Testis (tissue), 3 donors: ENCODE measurements around the gene HOXC4. TPM values are rescaled to one million over a fixed set of nuclear protein-coding genes. Genes with fewer than 3 reads are reported as not detected.

Experiments
- DNase-seq: peaks from one replicate; pipeline ENCODE4 v3.0.0-alpha.2; 2019
- H3K27ac ChIP-seq, 2 donors: fragments of 200-600 bp; sonication (generic); one replicate each; pipeline ENCODE4 v1.5.1; 2019
- H3K27me3 ChIP-seq: fragments of 200-600 bp; sonication (generic); one replicate; pipeline ENCODE4 v1.5.1; 2019
- H3K36me3 ChIP-seq: fragments of 200-600 bp; sonication (generic); one replicate; pipeline ENCODE4 v1.5.1; 2017; ENCODE audit warnings: low read depth; ENCODE audit errors: missing control alignments
- H3K4me1 ChIP-seq: fragments of 200-600 bp; sonication (generic); one replicate; pipeline ENCODE4 v1.5.1; 2019
- H3K4me3 ChIP-seq, 2 donors: fragments of 200-600 bp; sonication (generic); one replicate each; pipeline ENCODE4 v1.5.1; 2017 to 2019
- H3K9me3 ChIP-seq: fragments of 200-600 bp; sonication (generic); one replicate; pipeline ENCODE4 v1.5.1; 2017
- CTCF ChIP-seq, 3 experiments: fragments of 450-650 bp in 2 of 3; fragments of 200-600 bp in 1 of 3; sonication (generic) in 1 of 3; IDR thresholded peaks; one replicate each; pipeline ENCODE4 v1.5.1; 2016 to 2019; ENCODE audit warnings: antibody characterized with exemption in 3 of 3, mild to moderate bottlenecking in 2 of 3, moderate library complexity in 1 of 3
- POLR2A ChIP-seq: fragments of 450-650 bp; IDR thresholded peaks from one replicate; pipeline ENCODE4 v1.6.1; 2017; ENCODE audit warnings: antibody characterized with exemption, mild to moderate bottlenecking, moderate library complexity
- WGBS, 2 donors: methylation state at CpG; one replicate each; pipeline ENCODE4 v1.1.5; 2018; 5-methylcytosine and 5-hydroxymethylcytosine counted together
- intact Hi-C: fragments of 100-400 bp; cut with DNase I; formaldehyde crosslinking; loops from one replicate; pipeline ENCODE4 v1.15.1; 2023; ENCODE audit warnings: low total_unique reads
- polyA plus RNA-seq: library from polyadenylated mRNA; stranded (reverse); fragments of 350-450 nt; fragmentation: Illumina TruSeq; extraction: RNeasy Lipid Tissue Mini Kit (QIAGEN cat#74804); gene quantifications from one replicate; pipeline ENCODE4 v1.2.3, GENCODE V29; 2014; ENCODE audit warnings: low read depth, low replicate concordance; ENCODE audit not compliant: insufficient read depth
- total RNA-seq, 2 donors: library from RNA; depleted of rRNA; stranded (reverse); fragments of >200 nt; gene quantifications; one replicate each; pipeline ENCODE4 v1.2.3, GENCODE V29; 2016

The HOXC4 gene
- total and polyA plus RNA-seq, 3 donors from 2014 or later = 3.0 to 4.3 (median 3.1) TPM

GRCh38 chr12:54059668-54060067 lies 6.0 kb downstream of the HOXC4 start:
- no peaks in the 10 kb centered on the region for H3K27me3 ChIP-seq
- no peaks in the 10 kb centered on the region for H3K9me3 ChIP-seq
- H3K4me3 ChIP-seq = no peak overlapping the region
- 31 to 62% methylated on average over 7 of the region's 7 CpGs for WGBS, 2 donors
- DNase-seq = no peak
- H3K27ac ChIP-seq = no peak overlapping the region
- H3K4me1 ChIP-seq = no peaks in the 10 kb centered on the region
- H3K36me3 ChIP-seq = no peaks in the 10 kb centered on the region
- TF ChIP-seq POLR2A (no peak), CTCF (IDR thresholded peaks at IDR 0.05) (no peak)
- intact Hi-C loops = no loop called here

- Histone ChIP-seq H3K27ac (no peak overlapping the region), H3K27me3 (no peaks in the 10 kb centered on the region), H3K4me1 (no peaks in the 10 kb centered on the region), H3K36me3 (no peaks in the 10 kb centered on the region), H3K4me3 (no peak overlapping the region), H3K9me3 (no peaks in the 10 kb centered on the region)
- WGBS, 2 donors = 54 to 65% methylated on average over 37 to 38 of the region's 38 CpGs
- no peak for DNase-seq
- TF ChIP-seq CTCF (IDR thresholded peaks at IDR 0.05) (no peak), POLR2A (no peak)
- intact Hi-C loops = no loop called here
Observed at GRCh38 chr12:54060174-54060974, 6.7 kb downstream of the HOXC4 start.

- H3K27me3 ChIP-seq = no peaks in the 10 kb centered on the region
- no peaks in the 10 kb centered on the region for H3K36me3 ChIP-seq
- no peak overlapping the region for H3K4me3 ChIP-seq
- no peak overlapping the region for H3K27ac ChIP-seq
- DNase-seq = no peak
- H3K9me3 ChIP-seq = no peaks in the 10 kb centered on the region
- TF ChIP-seq CTCF (IDR thresholded peaks at IDR 0.05) = no peak
- TF ChIP-seq POLR2A = no peak
- no peaks in the 10 kb centered on the region for H3K4me1 ChIP-seq
- intact Hi-C loops = no loop called here
- 70 to 71% methylated on average over 7 of the region's 7 CpGs for WGBS, 2 donors
Observed at GRCh38 chr12:54060975-54061778, 7.5 kb downstream of the HOXC4 start.

- Histone ChIP-seq H3K4me1 (no peaks in the 10 kb centered on the region), H3K27ac (no peak overlapping the region), H3K27me3 (no peaks in the 10 kb centered on the region), H3K4me3 (no peak overlapping the region), H3K9me3 (no peaks in the 10 kb centered on the region), H3K36me3 (no peaks in the 10 kb centered on the region)
- DNase-seq = no peak
- intact Hi-C loops = no loop called here
- TF ChIP-seq CTCF (IDR thresholded peaks at IDR 0.05) = no peak
- no peak for TF ChIP-seq POLR2A
Observed at GRCh38 chr12:54065677-54066076, 12.0 kb downstream of the HOXC4 start.
